Esophagus squamous epithelium (tissue), 5 donors: ENCODE measurements around the gene TFF1. TPM values are rescaled to one million over a fixed set of nuclear protein-coding genes. Genes with fewer than 3 reads are reported as not detected.

Experiments
- DNase-seq: peaks from one replicate; lab custom pipeline; 2025; lab: John Stamatoyannopoulos, UW
- H3K27ac ChIP-seq, 4 donors: fragments of 200-600 bp; sonication (generic); one replicate each; pipeline ENCODE4 v1.5.1; 2016 to 2019; ENCODE audit warnings: mild to moderate bottlenecking in 1 of 4
- H3K27me3 ChIP-seq, 4 donors: fragments of 200-600 bp; sonication (generic); 1 replicate in 3 of 4; 2 replicates in 1 of 4; pipeline versions ENCODE4 v1.5.1 to v1.6.0; 2017 to 2021; ENCODE audit warnings: antibody characterized with exemption in 1 of 4
- H3K36me3 ChIP-seq, 3 donors: fragments of 200-600 bp; sonication (generic); one replicate each; pipeline ENCODE4 v1.5.1; 2016 to 2019
- H3K4me1 ChIP-seq, 3 donors: fragments of 200-600 bp; sonication (generic); one replicate each; pipeline ENCODE4 v1.5.1; 2017 to 2019
- H3K4me3 ChIP-seq, 4 donors: fragments of 200-600 bp; sonication (generic); 1 replicate in 3 of 4; 2 replicates in 1 of 4; pipeline ENCODE4 v1.5.1; 2016 to 2019; ENCODE audit warnings: mild to moderate bottlenecking in 2 of 4, moderate library complexity in 1 of 4
- H3K9me3 ChIP-seq, 3 donors: fragments of 200-600 bp; sonication (generic); one replicate each; pipeline ENCODE4 v1.5.1; 2016 to 2019
- POLR2A ChIP-seq, 4 donors: fragments of 450-650 bp; IDR thresholded peaks; one replicate each; pipeline ENCODE4 v1.6.1; 2017; ENCODE audit warnings: antibody characterized with exemption in 4 of 4, mild to moderate bottlenecking in 4 of 4, moderate library complexity in 3 of 4
- WGBS, 2 donors: methylation state at CpG; one replicate each; pipeline ENCODE4 v1.1.5; 2018; 5-methylcytosine and 5-hydroxymethylcytosine counted together
- intact Hi-C: fragments of 100-400 bp; cut with DNase I; formaldehyde crosslinking; loops from one replicate; pipeline ENCODE4 v1.15.0; 2022
- total RNA-seq, 4 donors: library from RNA; depleted of rRNA; stranded (reverse); fragments of >200 nt; gene quantifications; one replicate each; pipeline ENCODE4 v1.1.0, GENCODE V29; 2016
- TF ChIP-seq, protein P1 (sequence below), 6 experiments: fragments of 450-650 bp in 4 of 6; fragments of 200-600 bp in 2 of 6; sonication (generic) in 2 of 6; IDR thresholded peaks; one replicate each; pipeline ENCODE4 v1.5.1; 2016 to 2019; ENCODE audit warnings: antibody characterized with exemption in 6 of 6, mild to moderate bottlenecking in 4 of 6, moderate library complexity in 4 of 6
- donor health status: DM: yes; HTN: yes; CAD: no.

TFF1 gene
- total RNA-seq, 4 donors from 2014 or later: not detected

DNA sequence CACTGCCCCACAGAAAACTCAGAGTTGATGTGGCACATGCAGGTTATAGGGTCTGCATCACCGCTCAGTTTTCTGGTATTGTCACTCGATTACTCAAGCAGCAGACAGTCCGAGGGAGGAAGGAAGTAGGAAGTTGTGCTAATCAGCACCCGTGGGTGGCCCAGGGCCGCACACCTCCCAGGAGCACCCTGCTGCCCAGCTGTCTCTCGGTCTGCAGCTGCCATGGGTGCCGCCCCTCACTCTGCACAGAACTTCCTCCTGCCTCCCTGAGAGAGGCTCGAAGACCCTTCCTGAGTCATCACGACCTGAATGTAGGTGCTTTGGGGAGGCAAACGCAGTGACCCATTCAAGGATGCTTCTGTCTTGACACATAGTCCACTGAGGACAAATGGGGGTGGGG is 47.0 kb downstream of the TFF1 start:
- H3K4me1 ChIP-seq: peaks cover 0 to 8% (median 0%) of the 10 kb centered on the region in 3 donors
- H3K27ac ChIP-seq: no peak overlapping the region
- WGBS, 2 donors: 69 to 77% methylated on average over 4 to 8 of the region's 10 CpGs
- no peak for TF ChIP-seq POLR2A (IDR thresholded peaks at IDR 0.05)
- TF ChIP-seq, protein P1, sequence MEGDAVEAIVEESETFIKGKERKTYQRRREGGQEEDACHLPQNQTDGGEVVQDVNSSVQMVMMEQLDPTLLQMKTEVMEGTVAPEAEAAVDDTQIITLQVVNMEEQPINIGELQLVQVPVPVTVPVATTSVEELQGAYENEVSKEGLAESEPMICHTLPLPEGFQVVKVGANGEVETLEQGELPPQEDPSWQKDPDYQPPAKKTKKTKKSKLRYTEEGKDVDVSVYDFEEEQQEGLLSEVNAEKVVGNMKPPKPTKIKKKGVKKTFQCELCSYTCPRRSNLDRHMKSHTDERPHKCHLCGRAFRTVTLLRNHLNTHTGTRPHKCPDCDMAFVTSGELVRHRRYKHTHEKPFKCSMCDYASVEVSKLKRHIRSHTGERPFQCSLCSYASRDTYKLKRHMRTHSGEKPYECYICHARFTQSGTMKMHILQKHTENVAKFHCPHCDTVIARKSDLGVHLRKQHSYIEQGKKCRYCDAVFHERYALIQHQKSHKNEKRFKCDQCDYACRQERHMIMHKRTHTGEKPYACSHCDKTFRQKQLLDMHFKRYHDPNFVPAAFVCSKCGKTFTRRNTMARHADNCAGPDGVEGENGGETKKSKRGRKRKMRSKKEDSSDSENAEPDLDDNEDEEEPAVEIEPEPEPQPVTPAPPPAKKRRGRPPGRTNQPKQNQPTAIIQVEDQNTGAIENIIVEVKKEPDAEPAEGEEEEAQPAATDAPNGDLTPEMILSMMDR (IDR thresholded peaks at IDR 0.05): no peak
- H3K36me3 ChIP-seq: no peaks in the 10 kb centered on the region
- no peaks in the 10 kb centered on the region for H3K9me3 ChIP-seq
- H3K4me3 ChIP-seq: no peak overlapping the region
- H3K27me3 ChIP-seq: peaks cover 0 to 41% (median 0%) of the 10 kb centered on the region in 4 donors
- DNase-seq: no peak
- intact Hi-C loops: no loop called here

DNA sequence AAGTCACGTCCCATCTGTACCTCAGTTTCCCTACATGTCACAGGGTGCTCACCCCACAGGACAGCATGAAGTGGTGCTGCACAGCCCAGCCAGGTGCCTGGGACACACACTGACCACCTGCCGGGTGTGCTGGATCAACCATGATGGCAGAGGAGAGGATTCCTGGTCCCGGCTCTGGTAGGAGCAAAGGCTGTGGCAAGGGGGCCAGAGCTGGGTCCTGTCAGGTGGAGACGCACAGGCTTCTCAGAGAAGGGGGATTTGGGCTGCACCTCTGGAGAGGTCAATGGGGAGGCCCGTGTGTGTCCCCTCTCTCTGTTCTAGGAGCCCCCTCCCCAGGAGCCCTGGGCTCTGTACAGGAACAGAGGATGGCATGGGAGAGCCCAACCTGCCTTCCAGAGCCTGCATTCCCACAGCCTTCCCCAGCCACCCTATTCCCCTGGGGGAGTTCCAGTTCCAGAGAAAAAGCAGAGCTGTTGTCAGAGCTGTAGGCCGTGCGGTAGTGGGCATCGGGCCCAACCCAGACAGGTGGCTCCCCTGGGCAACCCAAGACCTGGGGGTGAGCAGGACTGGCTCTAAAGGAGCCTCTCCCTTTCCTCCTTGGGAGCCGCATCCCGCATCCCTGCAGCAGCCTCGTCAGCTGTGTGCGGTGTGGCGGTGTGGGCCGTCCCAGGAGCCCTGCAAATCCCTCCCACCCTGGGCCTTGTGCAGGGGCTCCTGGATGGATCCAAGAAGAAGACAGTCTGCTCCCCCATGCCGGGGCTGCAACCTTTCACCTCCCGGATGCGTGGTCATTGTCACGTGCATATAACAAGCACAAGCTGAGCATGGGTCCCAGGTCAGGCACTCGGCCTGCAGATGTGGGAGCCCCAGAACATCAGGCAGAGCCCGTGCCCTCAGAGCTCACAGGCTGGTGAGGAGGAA is 48.2 kb downstream of the TFF1 start:
- Histone ChIP-seq H3K4me3 (no peak overlapping the region), H3K27ac (peak overlapping the region in 1 of 4 donors; percentile 2), H3K27me3 (peaks cover 0 to 33% (median 0%) of the 10 kb centered on the region in 4 donors), H3K9me3 (no peaks in the 10 kb centered on the region), H3K4me1 (peaks cover 0 to 8% (median 0%) of the 10 kb centered on the region in 3 donors), H3K36me3 (no peaks in the 10 kb centered on the region)
- DNase-seq: no peak
- intact Hi-C loops: no loop called here
- TF ChIP-seq, protein P1 (IDR thresholded peaks at IDR 0.05): no peak
- TF ChIP-seq POLR2A (IDR thresholded peaks at IDR 0.05): no peak
- 88 to 95% methylated on average over 4 to 6 of the region's 20 CpGs for WGBS, 2 donors

DNA sequence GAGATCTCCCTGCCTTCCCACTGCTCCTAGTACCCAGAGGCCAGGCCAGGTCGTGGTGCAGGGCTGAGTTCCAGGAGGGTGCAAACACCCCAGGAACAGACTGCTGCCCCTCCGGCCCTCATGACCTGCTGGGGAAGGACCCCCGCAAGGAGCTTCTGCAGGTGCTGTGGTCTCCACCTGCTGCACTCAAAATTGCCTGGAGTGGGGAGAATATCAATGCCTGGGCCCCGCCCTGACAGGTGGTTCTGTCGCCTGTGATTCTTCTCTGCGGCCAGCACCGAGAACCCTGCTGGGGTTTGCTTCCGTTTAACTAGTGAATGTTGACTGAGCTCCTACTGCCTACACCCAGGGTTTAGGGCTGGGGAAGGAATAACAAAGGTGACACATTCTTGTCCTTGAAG is 49.0 kb downstream of the TFF1 start:
- Histone ChIP-seq H3K36me3 (no peaks in the 10 kb centered on the region), H3K27me3 (peaks cover 0 to 31% (median 0%) of the 10 kb centered on the region in 4 donors), H3K9me3 (no peaks in the 10 kb centered on the region), H3K4me3 (no peak overlapping the region), H3K4me1 (peaks cover 0 to 8% (median 0%) of the 10 kb centered on the region in 3 donors), H3K27ac (no peak overlapping the region)
- no CpG with 5 or more reads among the region's 8 CpGs for WGBS, 2 donors
- intact Hi-C loops: no loop called here
- no peak for DNase-seq
- TF ChIP-seq, protein P1 (IDR thresholded peaks at IDR 0.05): no peak
- TF ChIP-seq POLR2A (IDR thresholded peaks at IDR 0.05): no peak

DNA sequence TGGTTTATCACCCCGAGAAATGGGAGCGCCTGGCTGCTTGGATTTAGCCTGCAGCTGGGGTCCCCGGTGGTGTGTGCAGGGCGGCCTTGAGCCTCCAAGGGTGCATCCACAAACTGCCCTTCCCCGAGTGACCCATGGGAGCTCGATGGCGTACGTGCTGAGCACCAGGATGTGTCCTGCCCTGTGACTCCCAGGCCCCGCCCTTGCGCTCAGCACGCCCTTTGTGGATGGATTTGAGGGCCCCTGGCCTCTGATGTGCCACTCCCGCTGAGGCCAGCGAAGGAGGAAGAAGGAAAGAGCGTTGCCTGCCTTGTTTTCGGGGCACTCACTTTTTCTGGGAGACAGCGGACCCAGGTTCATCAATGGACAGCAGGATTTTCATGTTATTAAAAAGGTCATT is 49.4 kb downstream of the TFF1 start:
- DNase-seq: no peak
- 92% methylated on average over 4 to 8 of the region's 16 CpGs for WGBS, 2 donors
- Histone ChIP-seq H3K9me3 (no peaks in the 10 kb centered on the region), H3K4me3 (no peak overlapping the region), H3K27ac (no peak overlapping the region), H3K27me3 (peaks cover 0 to 30% (median 0%) of the 10 kb centered on the region in 4 donors), H3K4me1 (peaks cover 0 to 8% (median 0%) of the 10 kb centered on the region in 3 donors), H3K36me3 (no peaks in the 10 kb centered on the region)
- intact Hi-C loops: no loop called here
- no peak for TF ChIP-seq POLR2A (IDR thresholded peaks at IDR 0.05)
- TF ChIP-seq, protein P1 (IDR thresholded peaks at IDR 0.05): no peak

DNA sequence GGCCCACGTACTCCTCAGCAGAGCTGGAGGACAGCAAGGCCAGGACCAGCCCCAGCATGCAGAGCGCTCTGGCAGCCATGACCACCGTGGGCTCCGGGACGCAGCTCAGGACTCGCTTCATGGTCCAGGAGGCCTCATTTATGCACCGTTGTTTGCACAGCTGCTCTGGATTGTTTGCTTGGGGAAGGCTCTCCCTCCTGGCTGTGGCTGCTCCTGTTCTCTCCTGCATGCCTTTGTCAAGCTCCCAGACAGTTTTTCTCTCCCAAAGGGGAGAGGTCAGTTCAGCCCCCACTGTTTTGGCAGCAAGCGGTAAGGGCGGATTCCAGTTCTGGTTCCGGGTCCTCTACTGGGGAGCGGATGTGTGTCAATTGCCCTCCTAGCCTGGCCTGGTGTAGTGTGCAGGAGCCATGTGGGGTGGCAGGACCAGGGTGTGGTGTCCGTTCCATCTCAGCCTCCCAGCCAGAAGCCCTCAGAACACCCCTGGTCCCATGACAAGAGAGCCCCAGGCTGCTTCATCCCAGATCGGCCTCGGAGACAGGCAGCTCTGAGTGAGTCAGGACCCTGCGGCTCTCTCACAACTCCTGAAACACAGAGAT is 50.9 kb downstream of the TFF1 start, which contains the start of gene TFF3:
TSS of gene TFF3 (minus strand) at position 114 of the 596 bp plus-strand sequence. CDS start at position 79, 35 bp downstream.
- intact Hi-C loops: no loop called here
- peaks cover 0 to 27% (median 0%) of the 10 kb centered on the region in 4 donors for H3K27me3 ChIP-seq
- DNase-seq: no peak
- H3K4me1 ChIP-seq: peaks cover 0 to 8% (median 0%) of the 10 kb centered on the region in 3 donors
- 45 to 46% methylated on average over 6 to 8 of the region's 15 CpGs for WGBS, 2 donors
- TF ChIP-seq, protein P1 (IDR thresholded peaks at IDR 0.05): no peak
- no peak for TF ChIP-seq POLR2A (IDR thresholded peaks at IDR 0.05)
- H3K36me3 ChIP-seq: no peaks in the 10 kb centered on the region
- peak within 1 kb of the TSS in 1 of 4 donors; percentile 21 for H3K4me3 ChIP-seq
- no peaks in the 10 kb centered on the region for H3K9me3 ChIP-seq
- no peak within 1 kb of the TSS for H3K27ac ChIP-seq
